Neutrophil (primary cell): ENCODE measurements around the gene TUBGCP2.

ENCODE experiments used
- H3K27ac ChIP-seq: fragments of 200-600 bp; sonication (generic); 2 replicates; pipeline ENCODE4 v1.5.1; 2016; ENCODE audit warnings: mild to moderate bottlenecking, moderate library complexity
- H3K27me3 ChIP-seq: fragments of 200-600 bp; sonication (generic); 2 replicates; pipeline ENCODE4 v1.6.0; 2016; ENCODE audit warnings: mild to moderate bottlenecking
- H3K36me3 ChIP-seq: fragments of 200-600 bp; sonication (generic); 2 replicates; pipeline ENCODE4 v1.5.1; 2017
- H3K4me1 ChIP-seq, 2 experiments: fragments of 200-600 bp in 1 of 2; sonication (generic) in 1 of 2; 1 replicate in 1 of 2; 2 replicates in 1 of 2; pipeline versions ENCODE4 v1.5.1 to v1.6.1; 2013 to 2016; ENCODE audit warnings: low read depth in 1 of 2, low read length in 1 of 2, mild to moderate bottlenecking in 1 of 2, moderate library complexity in 1 of 2; ENCODE audit not compliant: control insufficient read depth in 1 of 2, insufficient read depth in 1 of 2
- H3K4me3 ChIP-seq, 2 experiments: fragments of 200-600 bp in 1 of 2; sonication (generic) in 1 of 2; 1 replicate in 1 of 2; 2 replicates in 1 of 2; pipeline ENCODE4 v1.5.1; 2013 to 2016; ENCODE audit warnings: low read depth in 1 of 2, low read length in 1 of 2, mild to moderate bottlenecking in 1 of 2, moderate library complexity in 1 of 2
- H3K9me3 ChIP-seq: fragments of 200-600 bp; sonication (generic); 2 replicates; pipeline ENCODE4 v1.5.1; 2016
- CTCF ChIP-seq: fragments of 200-600 bp; sonication (generic); IDR thresholded peaks from 2 replicates; pipeline ENCODE4 v1.5.1; 2016; ENCODE audit warnings: antibody characterized with exemption

TUBGCP2 gene

DNA sequence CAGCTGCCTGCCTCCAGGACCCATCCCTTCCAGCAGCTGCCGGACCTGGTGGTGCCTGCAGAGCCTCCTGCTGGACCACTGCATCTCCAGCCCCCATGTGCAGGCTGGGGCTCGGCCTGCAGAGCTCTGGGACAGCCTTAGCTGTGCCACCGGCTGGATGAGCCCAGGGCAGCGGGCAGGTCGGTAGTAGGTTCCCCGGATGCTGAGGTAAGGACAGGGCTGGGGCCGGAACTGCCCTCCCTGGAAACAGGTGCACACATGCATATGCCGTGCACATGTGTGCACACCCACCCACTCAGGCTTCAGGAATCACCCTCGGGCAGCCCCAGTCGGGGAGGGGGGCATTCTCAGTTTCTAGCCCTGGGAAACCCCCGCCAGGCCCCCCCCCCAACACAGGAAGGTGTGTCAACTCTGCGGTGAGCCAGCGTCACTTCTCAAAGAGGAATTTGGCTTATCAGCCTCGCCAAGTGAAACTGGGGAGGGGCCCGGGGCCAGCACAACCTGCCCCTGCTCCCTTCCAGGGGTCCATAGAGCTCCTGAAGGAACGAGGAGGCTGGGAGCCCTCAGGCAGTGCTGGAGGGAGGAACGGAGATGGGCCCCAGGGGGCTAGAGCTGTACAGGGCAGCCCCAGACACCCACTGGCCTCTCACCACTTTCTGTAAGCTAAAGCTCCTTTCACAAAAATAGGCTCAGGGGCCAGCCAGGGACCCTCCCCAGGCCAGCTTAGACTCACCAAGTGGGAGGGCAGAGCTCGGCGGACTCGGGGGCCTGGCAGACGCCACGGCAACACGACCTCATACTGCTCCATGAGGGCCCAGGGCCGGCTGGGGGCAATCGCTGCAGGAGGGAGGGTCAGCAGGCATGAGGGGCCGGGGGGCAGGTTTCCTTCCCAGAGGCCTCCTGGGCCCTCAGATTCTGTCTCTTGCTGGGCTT lies 33.7 kb downstream of the TUBGCP2 start:
- H3K9me3 ChIP-seq, result no peaks in the 10 kb centered on the region
- H3K4me1 ChIP-seq, result peaks cover 49 to 50% of the 10 kb centered on the region in 2 experiments
- peak overlapping the region; percentile 100 for H3K27ac ChIP-seq
- peak overlapping the region; percentile 96 to 100 for H3K4me3 ChIP-seq
- peaks cover 54% of the 10 kb centered on the region for H3K36me3 ChIP-seq
- H3K27me3 ChIP-seq, result no peaks in the 10 kb centered on the region
- TF ChIP-seq CTCF, result peak; percentile 13

GRCh38 chr10:133273534-133274143 lies 35.0 kb downstream of the TUBGCP2 start:
- TF ChIP-seq CTCF, result no peak
- H3K36me3 ChIP-seq, result peaks cover 68% of the 10 kb centered on the region
- H3K4me1 ChIP-seq, result peaks cover 36 to 37% of the 10 kb centered on the region in 2 experiments
- no peaks in the 10 kb centered on the region for H3K9me3 ChIP-seq
- H3K27ac ChIP-seq, result peak overlapping the region; percentile 100
- peak overlapping the region; percentile 96 to 100 for H3K4me3 ChIP-seq
- H3K27me3 ChIP-seq, result no peaks in the 10 kb centered on the region

GRCh38 chr10:133272964-133273420 lies 35.7 kb downstream of the TUBGCP2 start:
- Histone ChIP-seq H3K4me3 (no peak overlapping the region), H3K4me1 (peaks cover 30 to 31% of the 10 kb centered on the region in 2 experiments), H3K36me3 (peaks cover 74% of the 10 kb centered on the region), H3K9me3 (no peaks in the 10 kb centered on the region), H3K27ac (peak overlapping the region; percentile 100), H3K27me3 (no peaks in the 10 kb centered on the region)
- no peak for TF ChIP-seq CTCF

DNA sequence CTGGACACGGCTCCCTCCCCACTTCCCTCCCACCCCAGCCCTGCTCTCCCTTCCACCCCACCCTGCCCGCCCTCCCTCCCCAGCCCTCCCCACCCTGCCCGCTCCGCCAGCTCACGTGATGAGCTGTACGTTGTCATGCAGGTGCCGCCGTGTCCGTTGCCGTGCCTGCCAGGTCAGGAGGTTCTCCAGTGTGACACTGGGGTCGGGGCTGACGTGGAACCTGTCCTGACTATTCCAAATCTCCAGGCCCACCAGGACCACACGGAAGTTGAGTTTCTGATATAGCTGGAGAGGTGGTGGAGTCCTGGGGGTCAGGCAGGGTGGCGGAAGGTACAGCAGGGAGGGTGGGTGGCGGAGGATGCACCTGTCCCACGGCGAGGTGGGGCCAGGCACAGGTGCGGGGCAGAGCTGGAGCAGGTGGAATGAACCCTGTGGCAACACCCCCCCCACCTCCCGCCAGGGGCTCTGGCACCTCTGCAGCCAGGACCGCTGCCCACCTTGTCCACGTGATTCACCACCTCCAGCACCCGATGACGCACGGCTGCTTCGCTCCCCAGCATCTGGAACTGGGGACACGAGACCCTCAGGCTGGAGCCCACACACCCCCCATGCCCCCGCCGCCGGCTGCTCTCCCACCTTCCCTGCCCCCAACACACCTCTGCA lies 36.2 kb downstream of the TUBGCP2 start:
- Histone ChIP-seq H3K36me3 (peaks cover 80% of the 10 kb centered on the region), H3K4me1 (peaks cover 24 to 25% of the 10 kb centered on the region in 2 experiments), H3K27ac (peak overlapping the region; percentile 100), H3K4me3 (no peak overlapping the region), H3K9me3 (no peaks in the 10 kb centered on the region), H3K27me3 (no peaks in the 10 kb centered on the region)
- no peak for TF ChIP-seq CTCF

DNA sequence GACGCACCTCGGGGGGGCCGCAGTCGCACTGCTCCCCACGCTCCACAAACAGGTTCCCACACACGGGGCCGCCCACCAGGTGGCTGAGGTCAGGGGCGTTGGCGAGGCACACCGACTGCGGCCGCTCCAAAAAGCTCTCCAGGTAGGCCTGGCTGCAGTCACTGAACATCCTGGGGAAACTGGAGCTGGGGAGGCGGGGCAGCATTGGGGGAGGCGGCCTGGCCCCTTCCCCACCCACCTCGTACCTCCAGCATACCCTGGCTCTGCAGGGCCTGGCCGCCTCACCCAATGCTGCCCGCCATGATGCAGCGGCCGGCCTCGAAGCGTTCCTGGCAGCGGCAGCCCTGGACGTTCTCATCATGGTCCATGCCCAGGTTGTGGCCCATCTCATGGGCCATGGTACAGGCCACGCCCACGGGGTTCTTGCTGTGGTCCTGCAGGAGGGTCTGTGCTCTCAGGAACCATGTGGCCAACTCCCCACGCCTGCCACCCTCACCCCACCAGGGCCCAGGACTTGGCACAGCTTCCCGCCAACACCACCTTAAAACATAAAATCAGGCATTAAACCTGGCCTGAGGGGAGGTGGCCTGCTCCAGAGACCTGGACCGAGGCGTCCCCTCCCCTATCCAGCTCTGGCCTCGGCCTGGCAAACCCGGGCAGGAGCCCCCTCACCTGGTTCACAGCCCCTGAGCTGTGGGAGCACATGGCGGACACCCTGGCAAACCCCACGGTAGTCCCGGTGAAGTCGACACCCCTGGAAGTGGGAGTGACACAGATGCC lies 37.0 kb downstream of the TUBGCP2 start:
- TF ChIP-seq CTCF, result no peak

More for the DNA sequence above, 37.0 kb downstream of the TUBGCP2 start:
- Histone ChIP-seq H3K27me3 (no peaks in the 10 kb centered on the region), H3K36me3 (peaks cover 87% of the 10 kb centered on the region), H3K4me1 (peaks cover 18 to 24% of the 10 kb centered on the region in 2 experiments), H3K9me3 (no peaks in the 10 kb centered on the region), H3K4me3 (no peak overlapping the region), H3K27ac (peak overlapping the region; percentile 18)
